Stimulated activated naive CD8-positive, alpha-beta T cell treated with anti-CD3 and anti-CD28 coated beads, Interleukin-15, Interleukin-2, amounts not matched to agents 100 U/mL and 50 U/mL, for 24 hours (primary cell): ENCODE results near the gene ABHD5.

Experiments
- ATAC-seq: fragments of 150-1000 bp; cut with Tn5 transposase; one replicate; pipeline ENCODE4 v1.10.0; 2021
- DNase-seq: peaks from one replicate; pipeline ENCODE4 v3.0.0; 2021

The ABHD5 gene

GRCh38 chr3:43685921-43686320 is 4.8 kb upstream of the ABHD5 start:
- no peak for ATAC-seq

DNA sequence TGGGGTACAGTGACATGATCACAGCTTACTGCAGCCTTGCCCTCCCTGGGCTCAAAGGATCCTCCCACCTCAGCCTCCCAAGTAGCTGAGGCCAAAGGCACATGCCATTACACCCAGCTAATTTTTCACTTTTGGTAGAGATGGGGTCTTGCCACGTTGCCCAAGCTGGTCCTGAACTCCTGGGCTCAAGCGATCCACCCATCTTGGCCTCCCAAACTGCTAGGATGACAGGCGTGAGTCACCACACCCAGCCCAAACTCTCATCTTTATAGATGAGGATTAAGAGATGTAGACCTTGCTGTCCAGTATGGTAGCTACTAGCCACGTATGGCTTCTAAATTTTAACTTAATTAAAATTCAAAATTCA is 4.4 kb upstream of the ABHD5 start:
- DNase-seq (no peak), ATAC-seq (no peak)

More at GRCh38 chr3:43685921-43686320, 4.8 kb upstream of the ABHD5 start:
- no peak for DNase-seq

DNA sequence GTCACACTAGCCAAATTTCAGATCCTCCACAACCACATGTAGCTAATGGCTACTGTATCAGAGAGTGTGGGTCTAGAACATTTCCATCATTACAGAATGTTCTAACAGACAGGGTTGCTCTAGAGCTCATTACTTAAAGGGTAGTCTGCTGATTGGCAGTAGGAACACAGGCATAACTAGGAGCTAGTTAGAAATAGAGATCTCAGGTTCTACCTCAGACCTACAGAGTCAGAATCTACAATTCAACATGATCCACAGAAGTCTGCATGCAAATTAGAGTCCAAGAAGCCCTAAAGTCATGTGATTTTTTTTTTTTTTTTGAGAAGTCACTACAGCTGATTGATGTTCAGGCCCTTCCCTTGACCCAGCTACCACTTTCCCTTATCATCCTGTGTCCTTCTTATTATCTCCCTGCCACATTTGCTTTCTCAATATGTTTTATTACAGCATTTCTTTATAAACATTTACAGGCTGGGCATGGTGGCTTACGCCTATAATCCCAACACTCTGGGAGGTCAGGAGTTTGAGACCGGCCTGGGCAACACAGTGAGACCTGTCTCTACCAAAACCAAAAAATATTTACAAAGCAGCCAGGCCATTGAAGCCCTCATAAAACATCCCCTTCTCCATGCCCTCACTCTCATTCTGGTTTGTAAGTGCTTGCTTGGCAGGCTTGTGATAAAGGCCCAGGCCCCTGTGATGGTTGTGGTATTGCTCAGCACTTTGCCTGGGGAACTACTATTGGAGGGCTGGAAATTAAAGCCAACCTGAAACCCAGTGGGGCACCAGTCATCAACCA is 3.8 kb upstream of the ABHD5 start:
- no peak for DNase-seq
- ATAC-seq, result no peak

GRCh38 chr3:43687499-43687811 is 3.3 kb upstream of the ABHD5 start:
- DNase-seq (no peak), ATAC-seq (no peak)

DNA sequence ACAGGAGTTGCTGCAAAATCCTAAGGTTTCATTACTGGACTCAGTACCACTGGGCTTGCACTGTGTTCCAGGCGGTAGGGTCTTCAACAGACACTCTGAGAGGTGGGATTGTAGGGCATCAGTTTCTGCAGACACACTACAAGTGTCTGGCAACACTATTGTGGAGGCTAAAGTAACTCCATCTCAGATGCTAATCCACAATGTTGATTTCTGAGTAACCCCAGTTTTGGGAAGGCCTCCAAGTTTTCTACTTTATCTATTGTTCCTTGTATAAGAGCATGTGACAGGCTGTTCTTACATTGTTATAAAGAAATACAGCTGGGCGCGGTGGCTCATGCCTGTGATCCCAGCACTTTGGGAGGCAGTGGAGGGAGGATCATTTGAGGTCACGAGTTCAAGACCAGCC is 2.5 kb upstream of the ABHD5 start:
- ATAC-seq (no peak), DNase-seq (no peak)

- no peak for DNase-seq
- ATAC-seq, result no peak
These were observed 1.6 kb upstream of the ABHD5 start for GRCh38 chr3:43689166-43689565.

DNA sequence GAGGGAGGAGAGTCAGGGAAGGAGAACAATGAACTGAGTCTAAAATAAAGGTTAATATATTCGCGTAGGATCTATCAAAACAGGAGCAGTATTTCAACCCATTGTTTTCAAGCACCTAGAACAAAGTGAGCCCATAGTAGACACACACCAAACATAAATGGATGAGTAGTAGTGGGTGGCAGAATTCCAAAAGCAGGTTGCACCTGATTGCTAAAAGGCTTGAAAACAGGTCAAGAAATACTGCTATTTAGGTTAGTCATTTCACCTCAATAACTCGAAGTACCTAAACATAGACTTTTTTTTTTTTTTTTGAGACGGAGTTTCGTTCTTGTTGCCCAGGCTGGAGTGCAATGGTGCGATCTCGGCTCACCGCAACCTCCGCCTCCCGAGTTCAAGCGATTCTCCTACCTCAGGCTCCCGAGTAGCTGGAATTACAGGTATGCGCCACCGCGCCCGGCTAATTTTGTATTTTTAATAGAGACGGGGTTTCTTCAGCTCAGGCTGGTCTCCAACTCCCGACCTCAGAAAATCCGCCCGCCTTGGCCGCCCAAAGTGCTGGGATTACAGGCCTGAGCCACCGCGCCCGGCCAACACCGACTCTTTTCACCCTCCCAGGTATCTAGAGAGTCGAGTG is 855 bp upstream of the ABHD5 start:
- DNase-seq, result no peak
- no peak for ATAC-seq

GRCh38 chr3:43691120-43691995 is 620 bp downstream of the ABHD5 start:
- peak; percentile 58 for DNase-seq

DNA sequence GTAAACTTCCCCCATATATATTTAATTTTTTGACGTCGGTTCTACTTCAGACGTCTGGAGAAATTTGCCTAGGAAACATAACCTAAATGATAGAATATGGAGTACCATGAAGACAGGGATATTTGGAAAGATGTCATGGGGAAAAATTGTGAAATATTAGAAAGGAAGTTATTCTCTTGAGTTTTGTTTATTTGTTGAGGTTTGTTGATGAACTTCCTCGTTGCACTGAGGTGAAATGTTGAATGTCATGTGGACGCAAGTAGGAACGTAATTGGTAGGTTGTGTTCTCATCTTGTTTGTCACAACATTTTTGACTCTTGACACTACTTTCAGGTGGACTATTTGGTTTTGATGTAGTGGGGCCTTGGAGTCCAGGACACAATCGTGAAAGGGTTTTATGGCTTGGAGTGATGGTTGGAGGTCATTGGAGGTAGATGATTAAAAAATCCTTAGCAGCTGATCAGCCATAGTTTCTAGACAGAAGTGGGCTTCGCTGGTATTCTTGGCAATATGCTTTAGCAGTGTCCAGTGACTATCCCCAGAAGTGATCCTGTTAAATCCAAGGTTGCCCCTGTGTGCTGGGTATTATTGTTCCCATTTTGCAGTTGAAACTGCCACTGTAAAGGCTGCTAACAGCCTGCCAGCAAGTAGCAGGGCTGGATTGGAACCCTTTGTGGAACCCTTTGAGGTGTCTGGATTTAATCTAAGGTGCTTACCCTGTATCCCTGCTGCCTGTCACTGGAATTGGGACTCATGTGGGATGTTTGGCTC is 1.5 kb downstream of the ABHD5 start:
- ATAC-seq, result no peak
- DNase-seq, result no peak

More at GRCh38 chr3:43691120-43691995, 620 bp downstream of the ABHD5 start:
- ATAC-seq, result peak; percentile 40

DNA sequence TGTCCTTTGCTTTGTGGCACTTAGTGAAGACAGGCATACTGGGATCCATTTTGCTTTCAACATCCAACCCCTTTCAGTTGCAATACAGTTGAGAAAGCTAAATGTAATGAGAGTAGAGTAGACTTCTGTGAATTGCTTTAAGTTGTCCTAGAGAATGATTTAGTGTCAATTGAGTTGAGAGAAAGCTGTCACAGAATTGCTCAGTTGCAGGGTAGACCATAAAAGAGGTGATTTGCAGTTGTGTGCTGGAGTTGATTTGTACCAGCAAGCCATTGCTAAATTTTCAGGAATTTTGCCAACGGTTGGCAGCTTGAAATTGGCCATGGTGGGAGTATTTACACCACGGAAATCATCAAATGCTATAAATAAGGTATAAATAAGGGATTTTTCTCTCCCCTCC is 2.2 kb downstream of the ABHD5 start:
- DNase-seq, result no peak
- no peak for ATAC-seq

DNA sequence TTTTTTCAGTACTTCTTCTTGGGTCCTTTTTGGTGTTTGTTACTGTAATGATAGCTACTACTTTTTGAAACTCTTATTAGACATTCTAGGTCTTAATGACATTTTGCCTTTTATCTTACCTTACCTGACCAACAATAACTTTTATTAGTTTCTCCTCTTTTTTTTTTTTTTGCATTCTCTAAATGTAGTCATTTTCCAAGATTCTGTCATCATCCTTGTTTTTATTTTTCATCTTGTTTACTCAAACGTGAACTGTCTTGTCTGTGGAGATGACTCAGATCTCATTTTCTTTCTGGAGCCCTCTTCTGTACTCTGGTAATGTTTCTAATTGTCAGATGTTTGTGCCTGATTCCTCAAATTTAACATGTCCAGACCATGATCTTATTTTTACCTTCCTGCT is 2.9 kb downstream of the ABHD5 start:
- ATAC-seq (no peak), DNase-seq (no peak)

- no peak for DNase-seq
- ATAC-seq, result no peak
These were observed 4.7 kb downstream of the ABHD5 start for GRCh38 chr3:43695443-43695842.

DNA sequence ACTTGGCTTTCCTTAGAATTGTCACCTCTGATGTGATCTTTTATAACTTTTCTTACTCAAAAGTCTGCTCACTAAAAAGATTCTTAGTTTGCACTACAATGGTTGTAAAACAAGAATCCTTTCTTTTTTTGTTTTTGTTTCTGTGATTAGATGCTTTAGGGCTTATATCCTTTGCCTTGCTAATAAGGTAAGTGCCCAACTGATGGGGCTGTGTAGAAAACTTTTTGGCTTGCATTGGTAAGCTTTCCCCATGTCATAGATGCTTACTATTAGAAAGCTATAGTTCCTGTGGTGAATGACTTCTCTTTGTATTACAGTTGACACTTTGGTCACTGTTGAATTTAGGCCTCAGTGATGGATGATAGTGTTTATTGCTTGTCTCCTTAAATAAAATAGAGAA is 5.1 kb downstream of the ABHD5 start:
- DNase-seq, result no peak
- no peak for ATAC-seq

DNA sequence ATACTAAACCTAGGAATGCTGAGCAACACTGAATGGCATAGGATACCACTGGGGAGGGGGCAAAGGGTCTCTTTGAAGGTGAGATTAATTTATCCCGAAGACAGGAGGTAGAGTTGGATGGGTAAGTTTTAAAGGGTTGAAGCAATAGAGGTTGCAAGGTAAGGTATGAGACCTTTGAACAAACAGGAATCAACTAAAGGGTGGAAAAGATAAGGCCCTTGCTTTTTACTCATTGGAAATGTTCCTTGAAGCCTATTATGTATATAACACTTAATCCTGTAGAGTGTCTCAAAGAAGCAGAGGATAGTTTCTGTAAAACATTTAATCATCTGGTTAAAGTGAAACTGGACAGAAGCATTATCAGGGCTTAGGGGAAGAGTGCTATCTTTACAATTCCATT is 5.7 kb downstream of the ABHD5 start:
- DNase-seq, result no peak
- ATAC-seq, result no peak

DNA sequence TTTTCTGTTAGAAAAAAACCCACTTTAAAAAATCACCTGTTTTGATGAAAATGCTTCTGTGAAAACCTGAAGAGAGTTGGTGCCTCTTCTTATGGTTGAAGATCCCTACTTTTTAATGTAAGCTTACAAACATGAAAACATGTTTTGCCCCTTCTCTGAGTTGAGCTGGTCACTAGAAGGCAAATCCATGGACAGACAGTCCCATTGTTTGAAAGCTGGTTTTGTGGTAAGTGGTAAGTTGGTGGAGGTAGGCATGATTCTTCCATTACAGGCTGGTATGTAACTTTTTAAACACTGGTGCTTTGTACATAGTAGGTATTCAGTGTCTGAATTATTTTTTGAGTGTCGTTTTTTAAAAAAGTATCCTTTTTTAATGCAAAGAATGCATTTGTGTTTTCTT is 6.1 kb downstream of the ABHD5 start:
- no peak for DNase-seq
- no peak for ATAC-seq

GRCh38 chr3:43699864-43700263 is 9.1 kb downstream of the ABHD5 start:
- ATAC-seq (no peak), DNase-seq (no peak)

- DNase-seq, result no peak
- no peak for ATAC-seq
These were observed 14.0 kb downstream of the ABHD5 start for GRCh38 chr3:43704697-43705096.

GRCh38 chr3:43706342-43706741 is 15.6 kb downstream of the ABHD5 start:
- ATAC-seq (no peak), DNase-seq (no peak)

GRCh38 chr3:43707266-43707665 is 16.5 kb downstream of the ABHD5 start:
- ATAC-seq (no peak), DNase-seq (no peak)

DNA sequence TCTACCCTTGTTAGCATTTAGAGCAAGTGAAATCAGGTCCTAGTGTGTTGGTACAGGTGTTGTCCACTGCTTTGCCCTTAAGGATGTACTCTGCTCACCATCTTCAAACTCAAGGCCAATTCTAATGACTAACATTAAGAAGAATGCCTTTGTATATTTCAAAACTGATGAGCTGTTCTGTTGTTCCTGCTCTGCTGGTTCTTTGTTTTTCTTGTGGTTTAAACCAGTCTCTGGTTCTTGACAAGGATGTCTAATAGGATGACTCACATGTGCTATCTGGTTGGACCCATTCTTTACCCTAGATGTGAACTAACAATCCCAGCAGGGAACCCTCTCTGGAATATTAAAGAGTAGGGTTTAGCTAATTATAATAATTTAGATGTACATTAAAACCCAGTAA is 17.3 kb downstream of the ABHD5 start:
- no peak for DNase-seq
- ATAC-seq, result no peak

- DNase-seq (no peak), ATAC-seq (no peak)
These were observed 18.3 kb downstream of the ABHD5 start for GRCh38 chr3:43709022-43709421.

GRCh38 chr3:43710607-43711006 is 19.9 kb downstream of the ABHD5 start:
- DNase-seq (no peak), ATAC-seq (no peak)
